PC-3 (cell line): ENCODE data around the gene AHNAK2.

Experiments
- EZH2 ChIP-seq: fragments of 300-600 bp; sonication (generic); IDR thresholded peaks from one replicate; pipeline ENCODE4 v1.6.1; 2017; ENCODE audit warnings: antibody characterized with exemption, mild to moderate bottlenecking, low read length; ENCODE audit not compliant: unreplicated experiment
- TF ChIP-seq, protein P1 (sequence below): fragments of 300-600 bp; sonication (generic); conservative IDR thresholded peaks from 2 replicates; pipeline ENCODE4 v1.5.1; 2017; ENCODE audit warnings: antibody characterized with exemption, low read depth, mild to moderate bottlenecking, low read length

DNA sequence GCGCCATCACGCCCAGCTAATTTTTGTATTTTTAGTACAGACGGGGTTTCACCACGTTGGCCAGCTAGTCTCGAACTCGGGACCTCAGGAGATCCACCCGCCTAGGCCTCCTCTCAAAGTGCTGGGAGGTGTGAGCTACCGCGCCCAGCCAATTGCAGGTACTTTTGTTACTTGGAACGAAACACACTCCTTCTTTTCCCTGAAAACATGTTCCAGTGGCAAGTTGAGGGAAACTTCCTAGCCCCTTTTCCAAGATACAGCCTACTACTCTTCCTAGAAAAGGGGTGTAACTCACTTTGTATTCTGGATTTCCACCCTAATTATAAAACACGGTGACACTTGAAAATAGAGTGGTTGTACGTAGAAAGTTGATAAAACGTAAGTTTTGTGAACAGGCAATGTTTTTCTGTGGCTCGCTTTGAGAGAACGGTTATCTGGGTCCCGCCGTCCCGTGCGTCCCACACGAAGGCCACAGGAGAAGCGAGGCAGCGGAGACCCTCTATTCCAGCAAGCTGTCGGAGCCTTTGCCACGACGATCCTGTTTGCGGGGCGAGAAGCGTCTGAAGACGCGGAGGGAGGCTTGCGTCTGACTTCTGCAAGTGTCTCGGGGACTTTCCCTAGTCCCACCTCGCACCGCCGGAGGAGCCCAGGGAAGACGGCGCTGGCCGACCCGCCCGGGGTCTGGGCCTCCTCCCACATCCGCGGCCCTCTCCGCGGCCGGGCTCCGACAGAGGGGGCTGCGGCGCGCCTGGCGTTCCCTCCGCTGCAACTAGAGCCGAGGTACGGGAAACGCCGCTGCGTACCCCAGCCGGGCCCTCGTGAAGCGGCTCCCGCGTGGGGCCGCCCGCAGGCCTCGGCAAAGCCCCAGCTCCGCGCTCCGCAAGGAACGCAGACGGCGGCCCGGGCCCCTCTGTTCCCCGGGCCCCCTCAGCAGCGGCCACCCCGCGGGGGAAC is 42.0 kb upstream of the AHNAK2 start:
- TF ChIP-seq, protein P1, sequence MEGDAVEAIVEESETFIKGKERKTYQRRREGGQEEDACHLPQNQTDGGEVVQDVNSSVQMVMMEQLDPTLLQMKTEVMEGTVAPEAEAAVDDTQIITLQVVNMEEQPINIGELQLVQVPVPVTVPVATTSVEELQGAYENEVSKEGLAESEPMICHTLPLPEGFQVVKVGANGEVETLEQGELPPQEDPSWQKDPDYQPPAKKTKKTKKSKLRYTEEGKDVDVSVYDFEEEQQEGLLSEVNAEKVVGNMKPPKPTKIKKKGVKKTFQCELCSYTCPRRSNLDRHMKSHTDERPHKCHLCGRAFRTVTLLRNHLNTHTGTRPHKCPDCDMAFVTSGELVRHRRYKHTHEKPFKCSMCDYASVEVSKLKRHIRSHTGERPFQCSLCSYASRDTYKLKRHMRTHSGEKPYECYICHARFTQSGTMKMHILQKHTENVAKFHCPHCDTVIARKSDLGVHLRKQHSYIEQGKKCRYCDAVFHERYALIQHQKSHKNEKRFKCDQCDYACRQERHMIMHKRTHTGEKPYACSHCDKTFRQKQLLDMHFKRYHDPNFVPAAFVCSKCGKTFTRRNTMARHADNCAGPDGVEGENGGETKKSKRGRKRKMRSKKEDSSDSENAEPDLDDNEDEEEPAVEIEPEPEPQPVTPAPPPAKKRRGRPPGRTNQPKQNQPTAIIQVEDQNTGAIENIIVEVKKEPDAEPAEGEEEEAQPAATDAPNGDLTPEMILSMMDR, result no peak
- TF ChIP-seq EZH2, result no peak
